WI38 (cell line): ENCODE data around the gene ZNF227.
"Not testable (repeated sequence)": the region's sequence is repeated elsewhere in the genome, so short reads cannot be mapped to it uniquely, and the experiment has no call there.

Source experiments
- H3K4me3 ChIP-seq: 2 replicates; pipeline ENCODE4 v1.5.1; 2011; ENCODE audit warnings: low read depth, mild to moderate bottlenecking, control low read depth, low read length
- CTCF ChIP-seq: IDR thresholded peaks from 2 replicates; pipeline ENCODE4 v1.5.1; 2012; ENCODE audit warnings: low read depth, mild to moderate bottlenecking, control low read depth, low read length

Gene ZNF227

GRCh38 chr19:44182145-44182544 lies 30.2 kb upstream of the ZNF227 start:
- no peak for TF ChIP-seq CTCF
- H3K4me3 ChIP-seq: no peak overlapping the region

GRCh38 chr19:44190020-44190419 lies 22.3 kb upstream of the ZNF227 start:
- no peak overlapping the region for H3K4me3 ChIP-seq
- no peak for TF ChIP-seq CTCF

- no peak for TF ChIP-seq CTCF
- H3K4me3 ChIP-seq: no peak overlapping the region
Measured at GRCh38 chr19:44192127-44192526, 20.2 kb upstream of the ZNF227 start.

- TF ChIP-seq CTCF: no peak
- no peak overlapping the region for H3K4me3 ChIP-seq
Measured at GRCh38 chr19:44196772-44197171, 15.6 kb upstream of the ZNF227 start.

- no peak for TF ChIP-seq CTCF
- H3K4me3 ChIP-seq: no peak overlapping the region
Measured at GRCh38 chr19:44202470-44202869, 9.9 kb upstream of the ZNF227 start.

- H3K4me3 ChIP-seq: no peak overlapping the region
- no peak for TF ChIP-seq CTCF
Measured at GRCh38 chr19:44202974-44203373, 9.4 kb upstream of the ZNF227 start.

GRCh38 chr19:44203877-44204276 lies 8.5 kb upstream of the ZNF227 start:
- not testable (repeated sequence) for H3K4me3 ChIP-seq

- TF ChIP-seq CTCF: no peak
- no peak overlapping the region for H3K4me3 ChIP-seq
Measured at GRCh38 chr19:44204772-44205171, 7.6 kb upstream of the ZNF227 start.
